Activated CD4-positive, alpha-beta T cell treated with anti-CD3 and anti-CD28 coated beads, Interleukin-2, amount 50 U/mL, for 24 hours (primary cell): Measurements from ENCODE around the gene PRSS8.

Experiments used
- DNase-seq, 2 donors: peaks; one replicate each; pipeline ENCODE4 v3.0.0-alpha.2; 2020; ENCODE audit warnings: low read depth in 1 of 2, low spot score in 1 of 2

Gene PRSS8

GRCh38 chr16:31129568-31130335 lies 5.8 kb downstream of the PRSS8 start:
- no peak for DNase-seq

GRCh38 chr16:31128711-31129567 lies 6.6 kb downstream of the PRSS8 start:
- DNase-seq, result no peak

GRCh38 chr16:31127182-31127581 lies 8.3 kb downstream of the PRSS8 start:
- DNase-seq, result no peak

- DNase-seq, result no peak
These were observed 9.7 kb downstream of the PRSS8 start for GRCh38 chr16:31125844-31126243.

GRCh38 chr16:31120129-31120528 lies 15.4 kb downstream of the PRSS8 start:
- DNase-seq, result no peak

- DNase-seq, result no peak
These were observed 17.0 kb downstream of the PRSS8 start for GRCh38 chr16:31118223-31119155.

GRCh38 chr16:31117384-31118222 lies 17.9 kb downstream of the PRSS8 start, which contains the start of gene KAT8:
Gene KAT8 (plus strand): TSS chr16:31117664. CDS start chr16:31117682, 18 bp downstream.
- peak; percentile 91 to 97 for DNase-seq

GRCh38 chr16:31114468-31114867 lies 21.1 kb downstream of the PRSS8 start:
- no peak for DNase-seq

- DNase-seq, result no peak
These were observed 22.1 kb downstream of the PRSS8 start for GRCh38 chr16:31113121-31114120.

- DNase-seq, result no peak
These were observed 22.8 kb downstream of the PRSS8 start for GRCh38 chr16:31112711-31113110.

GRCh38 chr16:31111881-31112466 lies 23.6 kb downstream of the PRSS8 start:
- DNase-seq, result no peak

GRCh38 chr16:31110106-31111034 lies 25.2 kb downstream of the PRSS8 start:
- DNase-seq, result no peak

GRCh38 chr16:31109622-31110021 lies 25.9 kb downstream of the PRSS8 start:
- no peak for DNase-seq

- DNase-seq, result no peak
These were observed 26.6 kb downstream of the PRSS8 start for GRCh38 chr16:31108794-31109558.

GRCh38 chr16:31108035-31108793 lies 27.3 kb downstream of the PRSS8 start, which contains the start of gene BCKDK:
Gene BCKDK (plus strand): TSS chr16:31108386. CDS start chr16:31109224, 838 bp downstream.
- peak; percentile 41 to 56 for DNase-seq

- no peak for DNase-seq
These were observed 28.1 kb downstream of the PRSS8 start for GRCh38 chr16:31107465-31107867.
